GM21423 (cell line): ENCODE results near the gene CD55.
"Not testable (repeated sequence)": the region's sequence is repeated elsewhere in the genome, so short reads cannot be mapped to it uniquely, and the experiment has no call there.

Experiments
- ATAC-seq: cut with Tn5 transposase; IDR thresholded peaks from one replicate; pipeline ENCODE4 v1.9.1; 2021; ENCODE audit warnings: mild to moderate bottlenecking, moderate library complexity; ENCODE audit not compliant: unreplicated experiment

Gene CD55

GRCh38 chr1:207304710-207305488 is 16.6 kb upstream of the CD55 start:
- ATAC-seq: no peak

- ATAC-seq: no peak
Observed at GRCh38 chr1:207305489-207305873, 16.0 kb upstream of the CD55 start.

- ATAC-seq: no peak
Observed at GRCh38 chr1:207306023-207306422, 15.5 kb upstream of the CD55 start.

GRCh38 chr1:207306603-207307002 is 14.9 kb upstream of the CD55 start:
- ATAC-seq: no peak

- ATAC-seq: no peak
Observed at GRCh38 chr1:207308451-207309190, 12.9 kb upstream of the CD55 start.

GRCh38 chr1:207309745-207310273 is 11.7 kb upstream of the CD55 start:
- ATAC-seq: no peak

GRCh38 chr1:207311888-207312603 is 9.4 kb upstream of the CD55 start:
- ATAC-seq: no peak

GRCh38 chr1:207312604-207312920 is 8.9 kb upstream of the CD55 start:
- ATAC-seq: no peak

GRCh38 chr1:207313131-207313530 is 8.3 kb upstream of the CD55 start:
- no peak for ATAC-seq

- ATAC-seq: no peak
Observed at GRCh38 chr1:207314816-207315215, 6.7 kb upstream of the CD55 start.

GRCh38 chr1:207315435-207315834 is 6.0 kb upstream of the CD55 start:
- ATAC-seq: no peak

- ATAC-seq: no peak
Observed at GRCh38 chr1:207316141-207316540, 5.3 kb upstream of the CD55 start.

- no peak for ATAC-seq
Observed at GRCh38 chr1:207316622-207317391, 4.7 kb upstream of the CD55 start.

- ATAC-seq: no peak
Observed at GRCh38 chr1:207317561-207317960, 3.9 kb upstream of the CD55 start.

GRCh38 chr1:207318072-207318619 is 3.3 kb upstream of the CD55 start:
- ATAC-seq: no peak

- ATAC-seq: no peak
Observed at GRCh38 chr1:207319199-207319598, 2.3 kb upstream of the CD55 start.

- not testable (repeated sequence) for ATAC-seq
Observed at GRCh38 chr1:207320105-207320504, 1.4 kb upstream of the CD55 start.

GRCh38 chr1:207321790-207322645 is 540 bp downstream of the CD55 start:
- ATAC-seq: no peak

GRCh38 chr1:207323425-207324225 is 2.1 kb downstream of the CD55 start:
- ATAC-seq: no peak
